ENCODE data around the gene ADAMTS17. TPM values are rescaled to one million over a fixed set of nuclear protein-coding genes. Genes with fewer than 3 reads are reported as not detected.

ADAMTS17 gene
- total and polyA plus RNA-seq, 4 donors: 0.28 to 46.9 (median 9.1) TPM

GRCh38 chr15:99981839-99982658 lies 359.7 kb downstream of the ADAMTS17 start:
- DNase-seq (ENCODE audit: low spot score): no peak

GRCh38 chr15:99981191-99981647 lies 360.6 kb downstream of the ADAMTS17 start:
- H3K36me3 ChIP-seq (ENCODE audit: control insufficient read depth in 4 of 4, insufficient read depth in 3 of 4, low read depth in 1 of 4, low read length in 3 of 4): peaks cover 0 to 2% (median 0%) of the 10 kb centered on the region in 4 donors
- no peak for DNase-seq (ENCODE audit: low spot score)
- no peak for TF ChIP-seq REST (IDR thresholded peaks at IDR 0.05)

More at GRCh38 chr15:99981839-99982658, 359.7 kb downstream of the ADAMTS17 start:
- no peaks in the 10 kb centered on the region for H3K9me3 ChIP-seq (ENCODE audit: control insufficient read depth in 4 of 4, low read length in 3 of 4)
- H3K9ac ChIP-seq (ENCODE audit: low read depth in 1 of 2, low read length in 2 of 2): no peak overlapping the region
- no peaks in the 10 kb centered on the region for H3K4me1 ChIP-seq (ENCODE audit: control insufficient read depth in 4 of 4, insufficient read depth in 4 of 4, low read length in 3 of 4)
- TF ChIP-seq MAX (IDR thresholded peaks at IDR 0.05) (no peak), CTCF (IDR thresholded peaks at IDR 0.05; ENCODE audit: low read depth, low read length, missing input control) (no peak), TAF1 (conservative IDR thresholded peaks at IDR 0.05) (no peak), HNF4G (IDR thresholded peaks at IDR 0.05) (no peak), REST (IDR thresholded peaks at IDR 0.05) (no peak)
- H3K27me3 ChIP-seq (ENCODE audit: control insufficient read depth in 4 of 4, insufficient read depth in 4 of 4, low read length in 3 of 4): no peaks in the 10 kb centered on the region
- WGBS: 88% methylated on average over 16 of the region's 16 CpGs
- no peak overlapping the region for H3K4me3 ChIP-seq (ENCODE audit: low read depth in 1 of 3, low read length in 3 of 3)
- H3K36me3 ChIP-seq (ENCODE audit: control insufficient read depth in 4 of 4, insufficient read depth in 3 of 4, low read depth in 1 of 4, low read length in 3 of 4): peaks cover 0 to 2% (median 0%) of the 10 kb centered on the region in 4 donors
- no peak overlapping the region for H3K27ac ChIP-seq (ENCODE audit: low read depth in 1 of 2, low read length in 2 of 2)

More at GRCh38 chr15:99981191-99981647, 360.6 kb downstream of the ADAMTS17 start:
- Histone ChIP-seq H3K9ac (ENCODE audit: low read depth in 1 of 2, low read length in 2 of 2) (no peak overlapping the region), H3K4me3 (ENCODE audit: low read depth in 1 of 3, low read length in 3 of 3) (no peak overlapping the region), H3K27me3 (ENCODE audit: control insufficient read depth in 4 of 4, insufficient read depth in 4 of 4, low read length in 3 of 4) (no peaks in the 10 kb centered on the region), H3K9me3 (ENCODE audit: control insufficient read depth in 4 of 4, low read length in 3 of 4) (no peaks in the 10 kb centered on the region), H3K27ac (ENCODE audit: low read depth in 1 of 2, low read length in 2 of 2) (no peak overlapping the region), H3K4me1 (ENCODE audit: control insufficient read depth in 4 of 4, insufficient read depth in 4 of 4, low read length in 3 of 4) (no peaks in the 10 kb centered on the region)
- WGBS: 86% methylated on average over 1 of the region's 1 CpG
